Suprapubic skin (tissue), 4 donors: ENCODE data around the gene TET3. TPM values are rescaled to one million over a fixed set of nuclear protein-coding genes. Genes with fewer than 3 reads are reported as not detected.

Experiments used
- DNase-seq, 2 donors: peaks; one replicate each; pipeline ENCODE4 v3.0.0-alpha.2; 2019; ENCODE audit warnings: low spot score in 2 of 2
- H3K27ac ChIP-seq: fragments of 200-600 bp; sonication (generic); one replicate; pipeline ENCODE4 v1.5.1; 2019
- H3K27me3 ChIP-seq: fragments of 200-600 bp; sonication (generic); one replicate; pipeline ENCODE4 v1.5.1; 2019
- H3K36me3 ChIP-seq: fragments of 200-600 bp; sonication (generic); one replicate; pipeline ENCODE4 v1.5.1; 2019
- H3K4me1 ChIP-seq: fragments of 200-600 bp; sonication (generic); one replicate; pipeline ENCODE4 v1.5.1; 2019
- H3K4me3 ChIP-seq: fragments of 200-600 bp; sonication (generic); one replicate; pipeline ENCODE4 v1.5.1; 2019; ENCODE audit warnings: mild to moderate bottlenecking
- H3K9me3 ChIP-seq: fragments of 200-600 bp; sonication (generic); one replicate; pipeline ENCODE4 v1.5.1; 2019
- EP300 ChIP-seq: sonication (generic); formaldehyde crosslinking; IDR thresholded peaks from one replicate; pipeline ENCODE4 v1.6.1; 2017; ENCODE audit warnings: antibody characterized with exemption
- POLR2A ChIP-seq, 2 donors: fragments of 450-650 bp; IDR thresholded peaks; one replicate each; pipeline ENCODE4 v1.6.1; 2017; ENCODE audit warnings: antibody characterized with exemption in 2 of 2, mild to moderate bottlenecking in 2 of 2, moderate library complexity in 2 of 2
- POLR2AphosphoS5 ChIP-seq, 3 donors: sonication (generic); formaldehyde crosslinking; IDR thresholded peaks; one replicate each; pipeline ENCODE4 v1.6.1; 2017; ENCODE audit warnings: antibody characterized with exemption in 3 of 3
- WGBS: methylation state at CpG from one replicate; pipeline ENCODE4 v1.1.5; 2018; 5-methylcytosine and 5-hydroxymethylcytosine counted together
- total RNA-seq, 4 donors: library from RNA; depleted of rRNA; stranded (reverse); fragments of >200 nt; gene quantifications; one replicate each; pipeline ENCODE4 v1.1.0, GENCODE V29; 2016
- TF ChIP-seq, protein P1 (sequence below), 2 donors: fragments of 200-600 bp in 1 of 2; fragments of 450-650 bp in 1 of 2; sonication (generic) in 1 of 2; IDR thresholded peaks; one replicate each; pipeline ENCODE4 v1.5.1; 2016 to 2019; ENCODE audit warnings: antibody characterized with exemption in 2 of 2, mild to moderate bottlenecking in 1 of 2, moderate library complexity in 1 of 2

TET3 gene
- 10 to 100 TPM; 53.6 to 75.3 (median 58.4) TPM for total RNA-seq

DNA sequence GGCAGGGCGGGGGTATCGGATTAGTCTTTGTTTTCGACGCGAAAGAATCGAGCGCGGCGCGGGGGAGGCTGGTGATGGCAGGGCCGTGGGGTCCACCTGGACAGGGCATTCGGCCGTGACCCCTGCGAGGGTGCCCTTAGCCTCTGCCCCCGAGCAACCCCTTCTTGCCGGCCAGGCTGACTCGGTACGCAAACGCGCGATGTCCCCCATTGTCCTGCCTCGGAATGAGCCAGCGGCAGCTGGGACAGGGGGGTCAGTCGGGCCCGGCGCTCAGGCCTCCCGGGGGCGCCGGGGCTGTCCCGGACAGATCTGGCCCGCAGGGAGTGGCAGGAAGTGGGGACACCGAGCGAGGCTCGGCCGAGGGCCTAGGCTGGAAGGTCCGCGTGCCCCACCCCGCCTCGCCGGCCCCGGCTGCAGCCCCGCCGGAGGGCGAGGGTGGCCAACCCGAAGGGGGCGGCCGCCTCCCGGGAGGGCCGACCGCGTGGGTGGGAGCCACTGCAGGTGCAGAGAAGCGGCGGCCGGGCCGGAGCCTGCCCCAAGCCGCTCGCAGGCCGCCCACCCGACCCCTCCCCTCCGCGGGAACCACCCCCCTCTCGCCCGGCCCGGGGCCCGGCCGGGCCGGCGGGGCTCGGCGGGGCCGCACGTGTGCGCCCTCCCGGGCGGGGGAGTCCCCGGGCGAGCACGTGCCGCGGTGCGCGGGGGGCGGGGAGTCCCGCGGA, at the start of gene TET3:
TSS of gene TET3 (plus strand) at position 708 of the 719 bp plus-strand sequence. CDS start 1,494 bp downstream, outside the sequence.
- DNase-seq = no peak
- H3K9me3 ChIP-seq = no peaks in the 10 kb centered on the region
- H3K27ac ChIP-seq = peak within 1 kb of the TSS; percentile 97
- no peaks in the 10 kb centered on the region for H3K27me3 ChIP-seq
- TF ChIP-seq, protein P1, sequence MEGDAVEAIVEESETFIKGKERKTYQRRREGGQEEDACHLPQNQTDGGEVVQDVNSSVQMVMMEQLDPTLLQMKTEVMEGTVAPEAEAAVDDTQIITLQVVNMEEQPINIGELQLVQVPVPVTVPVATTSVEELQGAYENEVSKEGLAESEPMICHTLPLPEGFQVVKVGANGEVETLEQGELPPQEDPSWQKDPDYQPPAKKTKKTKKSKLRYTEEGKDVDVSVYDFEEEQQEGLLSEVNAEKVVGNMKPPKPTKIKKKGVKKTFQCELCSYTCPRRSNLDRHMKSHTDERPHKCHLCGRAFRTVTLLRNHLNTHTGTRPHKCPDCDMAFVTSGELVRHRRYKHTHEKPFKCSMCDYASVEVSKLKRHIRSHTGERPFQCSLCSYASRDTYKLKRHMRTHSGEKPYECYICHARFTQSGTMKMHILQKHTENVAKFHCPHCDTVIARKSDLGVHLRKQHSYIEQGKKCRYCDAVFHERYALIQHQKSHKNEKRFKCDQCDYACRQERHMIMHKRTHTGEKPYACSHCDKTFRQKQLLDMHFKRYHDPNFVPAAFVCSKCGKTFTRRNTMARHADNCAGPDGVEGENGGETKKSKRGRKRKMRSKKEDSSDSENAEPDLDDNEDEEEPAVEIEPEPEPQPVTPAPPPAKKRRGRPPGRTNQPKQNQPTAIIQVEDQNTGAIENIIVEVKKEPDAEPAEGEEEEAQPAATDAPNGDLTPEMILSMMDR (IDR thresholded peaks at IDR 0.05) = no peak
- TF ChIP-seq POLR2A (IDR thresholded peaks at IDR 0.05) (no peak), POLR2AphosphoS5 (IDR thresholded peaks at IDR 0.05) (no peak)
- H3K36me3 ChIP-seq = no peaks in the 10 kb centered on the region
- H3K4me1 ChIP-seq = peaks cover 86% of the 10 kb centered on the region
- H3K4me3 ChIP-seq = peak within 1 kb of the TSS; percentile 74
- no CpG with 5 or more reads among the region's 85 CpGs for WGBS

- TF ChIP-seq POLR2A (IDR thresholded peaks at IDR 0.05) (no peak), EP300 (no peak), POLR2AphosphoS5 (IDR thresholded peaks at IDR 0.05) (no peak)
- TF ChIP-seq, protein P1 (IDR thresholded peaks at IDR 0.05) = no peak
- H3K27ac ChIP-seq = no peak overlapping the region
- no peaks in the 10 kb centered on the region for H3K9me3 ChIP-seq
- H3K27me3 ChIP-seq = no peaks in the 10 kb centered on the region
- H3K4me3 ChIP-seq = no peak overlapping the region
- H3K4me1 ChIP-seq = peaks cover 57% of the 10 kb centered on the region
- peaks cover 4% of the 10 kb centered on the region for H3K36me3 ChIP-seq
- DNase-seq = no peak
Measured at GRCh38 chr2:73935641-73936040, 49.1 kb upstream of the TET3 start.

DNA sequence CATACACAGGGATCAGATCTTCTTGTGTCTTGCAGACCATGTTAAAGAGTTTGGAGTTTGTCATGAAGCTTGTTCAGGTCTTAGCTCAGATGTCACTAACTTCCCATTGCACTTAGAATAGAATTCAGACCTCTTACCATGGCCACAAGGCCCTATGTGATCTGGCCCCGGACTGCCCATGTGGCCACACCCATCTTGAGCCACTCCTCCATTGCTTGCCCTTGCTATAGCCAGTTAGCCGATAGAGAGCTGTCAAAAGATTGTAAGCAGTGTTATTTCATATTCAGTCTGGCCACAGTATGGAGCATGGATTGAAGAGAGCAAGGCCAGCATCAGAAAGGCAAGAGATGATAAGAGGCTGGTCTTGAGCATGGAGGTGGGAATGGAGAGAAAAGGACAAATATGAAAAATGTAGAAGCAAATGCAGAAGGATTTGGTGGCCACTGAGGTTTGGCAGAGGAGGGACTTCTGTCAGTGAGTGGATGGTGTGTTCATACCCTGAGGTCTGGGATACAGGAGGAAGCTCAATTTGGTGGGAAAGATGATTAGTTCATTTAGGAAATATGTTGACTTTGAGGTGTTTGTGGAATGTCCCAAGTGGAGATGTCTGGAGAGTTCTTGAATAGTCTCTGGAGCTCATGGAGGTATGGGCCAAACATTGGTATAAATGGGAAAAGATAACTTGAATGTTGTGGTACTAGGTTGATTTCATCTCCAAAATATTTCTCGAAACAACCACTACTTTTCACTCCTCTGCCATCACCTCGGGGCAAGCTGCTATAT, 47.4 kb upstream of the TET3 start:
- DNase-seq = no peak
- Histone ChIP-seq H3K4me3 (no peak overlapping the region), H3K4me1 (peaks cover 55% of the 10 kb centered on the region), H3K27ac (no peak overlapping the region), H3K9me3 (no peaks in the 10 kb centered on the region), H3K27me3 (no peaks in the 10 kb centered on the region), H3K36me3 (peaks cover 4% of the 10 kb centered on the region)
- no peak for TF ChIP-seq POLR2AphosphoS5 (IDR thresholded peaks at IDR 0.05)
- TF ChIP-seq, protein P1 (IDR thresholded peaks at IDR 0.05) = no peak
- no peak for TF ChIP-seq EP300
- no peak for TF ChIP-seq POLR2A (IDR thresholded peaks at IDR 0.05)
- WGBS = 78% methylated on average over 4 of the region's 4 CpGs

DNA sequence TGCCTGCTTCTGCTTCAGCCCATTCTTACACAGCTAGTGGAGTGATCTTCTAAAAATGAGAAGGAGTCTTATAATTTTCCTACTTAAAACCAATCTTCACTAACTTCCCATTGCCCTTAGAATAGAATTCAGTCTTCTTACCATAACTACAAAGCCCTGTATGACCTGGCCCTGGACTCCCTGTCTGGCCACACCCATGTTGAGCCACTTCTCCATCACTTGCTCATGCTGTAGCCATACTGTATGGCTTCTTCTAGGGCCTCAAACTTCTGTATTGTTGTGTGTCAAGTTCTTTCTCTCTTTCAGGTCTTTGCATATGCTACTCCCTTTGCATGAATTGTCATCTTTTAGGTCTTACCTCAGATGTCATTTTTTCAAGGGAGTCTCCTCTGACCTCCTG, 46.8 kb upstream of the TET3 start:
- peaks cover 49% of the 10 kb centered on the region for H3K4me1 ChIP-seq
- no peaks in the 10 kb centered on the region for H3K9me3 ChIP-seq
- DNase-seq = no peak
- no peak overlapping the region for H3K4me3 ChIP-seq
- H3K27ac ChIP-seq = no peak overlapping the region
- no peaks in the 10 kb centered on the region for H3K36me3 ChIP-seq
- no peaks in the 10 kb centered on the region for H3K27me3 ChIP-seq
- no peak for TF ChIP-seq POLR2AphosphoS5 (IDR thresholded peaks at IDR 0.05)
- TF ChIP-seq, protein P1 (IDR thresholded peaks at IDR 0.05) = no peak
- TF ChIP-seq EP300 = no peak
- TF ChIP-seq POLR2A (IDR thresholded peaks at IDR 0.05) = no peak

DNA sequence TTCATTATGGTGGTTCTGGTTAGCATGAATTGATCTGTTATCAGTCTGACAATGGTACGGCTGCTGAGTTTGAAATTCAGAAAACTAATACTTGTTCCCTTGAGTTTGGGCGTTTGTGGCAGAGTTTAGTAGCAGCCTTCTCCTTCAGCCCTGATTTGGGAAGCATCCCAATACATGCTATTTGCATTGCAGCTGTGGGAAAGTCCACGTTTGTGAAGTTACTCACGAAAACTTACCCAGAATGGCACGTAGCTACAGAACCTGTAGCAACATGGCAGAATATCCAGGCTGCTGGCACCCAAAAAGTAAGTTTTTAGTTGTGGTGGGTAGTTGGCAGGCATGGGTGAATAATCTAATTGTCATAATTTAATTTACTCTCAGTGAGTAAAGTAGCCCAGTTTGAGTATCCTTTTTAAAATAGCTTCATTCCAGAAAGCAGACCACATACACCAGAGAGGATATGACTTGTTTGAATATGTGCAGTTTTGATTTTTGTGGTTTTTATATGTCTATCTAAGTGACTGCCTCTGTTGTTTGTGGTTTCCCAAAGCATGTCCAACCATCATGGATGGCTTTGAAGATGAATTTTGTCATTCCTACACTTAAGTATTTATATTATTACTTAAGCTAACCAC, 45.9 kb upstream of the TET3 start:
- TF ChIP-seq POLR2AphosphoS5 (IDR thresholded peaks at IDR 0.05) (no peak), POLR2A (IDR thresholded peaks at IDR 0.05) (no peak), EP300 (no peak)
- TF ChIP-seq, protein P1 (IDR thresholded peaks at IDR 0.05) = no peak
- Histone ChIP-seq H3K4me3 (no peak overlapping the region), H3K4me1 (peaks cover 43% of the 10 kb centered on the region), H3K9me3 (no peaks in the 10 kb centered on the region), H3K27ac (peak overlapping the region; percentile 3), H3K27me3 (no peaks in the 10 kb centered on the region), H3K36me3 (peaks cover 3% of the 10 kb centered on the region)
- 46% methylated on average over 5 of the region's 5 CpGs for WGBS
- no peak for DNase-seq
